Motor neuron (in vitro differentiated cells): ENCODE measurements around the gene ASF1B. TPM values are rescaled to one million over a fixed set of nuclear protein-coding genes. Genes with fewer than 3 reads are reported as not detected.
A peak's percentile ranks its signal among the peaks of the same experiment; 100 is the strongest.

Experiments
- ATAC-seq, 8 experiments: fragments of 200-7000 bp; cut with Tn5 transposase; replicated peaks in 6 of 8; 2 replicates each; pipeline ENCODE4 v1.8.0; 2021; ENCODE audit warnings: mild to moderate bottlenecking in 8 of 8, moderate library complexity in 8 of 8
- H3K27ac ChIP-seq, 2 donors: fragments of 250-450 bp; sonication (Bioruptor Pico); 2 replicates each; pipeline ENCODE4 v1.9.0; 2021; ENCODE audit warnings: antibody characterized with exemption in 2 of 2, mild to moderate bottlenecking in 2 of 2, moderate library complexity in 1 of 2
- H3K4me1 ChIP-seq, 2 donors: fragments of 250-450 bp; sonication (Bioruptor Pico); replicated peaks in 1 of 2; 2 replicates each; pipeline ENCODE4 v1.6.1; 2021; ENCODE audit warnings: antibody characterized with exemption in 2 of 2, mild to moderate bottlenecking in 2 of 2, moderate library complexity in 1 of 2
- H3K4me3 ChIP-seq, 5 donors: fragments of 250-450 bp; sonication (Bioruptor Pico); 2 replicates each; pipeline ENCODE4 v1.9.0; 2021; ENCODE audit warnings: antibody characterized with exemption in 5 of 5, mild to moderate bottlenecking in 5 of 5, moderate library complexity in 4 of 5
- WGBS, 10 experiments: fragments of 450-650 bp; shearing (Covaris generic); methylation state at CpG; one replicate each; pipeline ENCODE4 v1.0.0; 2022; 5-methylcytosine and 5-hydroxymethylcytosine counted together
- in situ Hi-C, 9 experiments: fragments of 400-800 bp; cut with MboI; loops; one replicate each; pipeline ENCODE4 v1.15.0; 2021; ENCODE audit warnings: low sequenced_read_pairs in 9 of 9, low pct_unique_long_range_greater_than_20kb in 2 of 9; ENCODE audit not compliant: unreplicated experiment in 9 of 9
- total RNA-seq, 8 experiments: library from RNA; unstranded; fragments of 300-600 nt; gene quantifications; 2 replicates each; pipeline versions ENCODE4 v1.2.3 to v1.2.4, GENCODE V29; 2022

Gene ASF1B
- total RNA-seq, 8 experiments from 2014 or later: 0.54 to 21.5 (median 1.2) TPM

DNA sequence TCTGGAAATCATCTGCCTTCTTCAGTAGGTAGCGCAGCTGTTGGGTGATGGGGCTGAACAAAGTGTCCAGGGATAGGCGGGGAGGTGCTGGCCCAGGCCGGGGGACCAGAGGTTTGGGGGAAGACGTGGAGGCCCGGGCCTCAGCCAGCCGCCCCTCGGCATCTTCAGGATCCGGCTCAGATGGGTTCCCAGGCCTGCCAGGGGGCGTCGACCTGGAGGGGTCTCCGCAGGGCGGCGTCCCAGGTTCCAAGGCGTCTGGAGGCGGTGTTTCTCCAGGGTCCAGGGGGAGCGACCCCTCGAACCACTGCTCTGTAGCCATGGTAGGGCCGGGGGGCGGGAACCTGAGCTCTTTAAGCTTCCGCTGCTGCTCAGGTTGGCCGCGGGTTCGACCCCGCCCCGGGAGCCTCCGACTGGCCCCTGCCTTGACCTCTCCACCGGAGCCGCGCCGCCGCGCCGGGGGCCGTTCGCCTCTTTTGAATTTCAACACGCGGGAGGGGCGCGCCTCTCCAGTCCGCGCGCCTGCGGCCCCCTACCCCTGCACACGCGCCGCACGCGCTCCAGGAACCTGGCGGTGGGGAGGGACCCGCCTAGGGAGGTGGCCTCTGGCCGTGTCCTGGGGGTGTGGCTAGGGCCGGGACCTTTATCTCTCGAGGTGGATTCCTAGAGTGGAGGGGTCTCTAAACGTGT lies 50.9 kb downstream of the ASF1B start, which contains the start of gene C19orf67:
C19orf67 (minus strand) TSS at position 475 of the 687 bp plus-strand sequence; CDS start at position 319, 156 bp downstream.
- WGBS, 10 experiments: 51 to 73% (median 69%) methylated on average over 3 to 22 of the region's 54 CpGs; no CpG with 5 or more reads in 7 of the 10 experiments
- in situ Hi-C loops: loop anchor here in 1 of 9 experiments (10.0 kb wide), 1 partner anchor 211 kb away; the partner anchor contains the start of gene NANOS3
- H3K27ac ChIP-seq: no peak within 1 kb of the TSS
- H3K4me3 ChIP-seq: no peak within 1 kb of the TSS
- no peak for ATAC-seq
- peaks cover 9 to 10% of the 10 kb centered on the region in 2 donors for H3K4me1 ChIP-seq

DNA sequence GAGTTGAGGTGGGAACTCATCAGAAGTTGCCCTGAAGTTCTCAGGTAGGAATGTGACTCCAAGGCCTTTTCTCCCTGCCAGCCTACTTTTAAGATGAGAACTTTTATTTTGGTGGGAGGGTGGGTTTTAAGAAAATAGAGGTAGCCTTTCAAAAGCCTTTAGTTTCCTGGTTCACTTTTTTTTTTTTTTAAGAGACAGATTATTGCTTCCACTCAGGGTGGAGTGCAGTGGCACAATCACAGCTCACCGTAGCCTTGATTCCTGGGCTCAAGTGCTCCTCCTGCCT lies 53.8 kb downstream of the ASF1B start:
- H3K27ac ChIP-seq: no peak overlapping the region
- no peak for ATAC-seq
- in situ Hi-C loops: loop anchor here in 1 of 9 experiments (10.0 kb wide), 1 partner anchor 208 kb away; the partner anchor contains the start of gene NANOS3
- H3K4me1 ChIP-seq: peaks cover 7 to 8% of the 10 kb centered on the region in 2 donors
- WGBS, 10 experiments: 0 to 40% (median 0%) methylated on average over 1 of the region's 1 CpG; no CpG with 5 or more reads in 5 of the 10 experiments
- H3K4me3 ChIP-seq: peak overlapping the region in 3 of 5 donors; percentile 64 to 76 (median 69)

DNA sequence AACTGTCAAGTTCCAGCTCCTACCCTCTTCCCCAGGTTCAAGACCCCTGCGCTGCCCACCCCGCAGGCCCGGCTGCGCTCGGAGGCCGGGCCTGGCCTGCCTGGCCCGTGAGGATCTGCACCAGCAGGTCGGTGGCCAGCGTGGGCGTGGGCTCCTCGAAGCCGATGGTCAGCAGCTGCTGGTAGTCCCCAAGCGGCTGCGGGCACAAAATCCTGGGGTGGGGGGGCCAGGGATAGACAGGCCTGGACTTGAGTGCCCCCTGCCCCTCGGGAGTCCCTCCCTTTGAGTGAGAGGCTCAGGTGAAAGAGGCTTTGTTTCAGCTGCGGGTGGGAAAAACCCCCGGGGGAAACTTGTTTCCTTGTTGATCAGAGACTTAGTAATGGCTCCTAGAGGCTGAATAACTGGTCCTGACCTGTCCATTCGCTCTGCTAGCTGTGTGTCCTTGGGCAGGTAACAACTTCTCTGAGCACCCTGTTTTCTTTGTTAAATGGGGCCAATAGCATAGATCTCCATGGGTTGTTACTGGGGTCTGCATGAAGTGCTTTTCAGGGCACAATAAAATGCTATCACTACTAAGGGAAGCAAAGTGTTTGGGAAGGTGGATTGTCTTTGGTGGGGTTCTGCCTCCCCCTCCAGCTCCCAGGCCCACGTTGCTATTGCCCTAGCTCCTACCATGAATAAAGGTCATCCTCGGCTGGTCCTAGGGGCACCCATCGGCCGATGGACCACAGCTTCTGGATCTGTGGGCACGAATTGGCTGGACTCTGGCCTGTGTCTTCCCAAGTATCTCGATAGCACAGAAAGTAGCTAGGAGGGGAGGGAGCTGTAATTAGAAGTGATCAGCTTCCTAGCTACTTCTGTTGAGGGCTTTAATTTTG lies 54.4 kb downstream of the ASF1B start:
- 0 to 100% (median 56%) methylated on average over 1 to 12 of the region's 24 CpGs; no CpG with 5 or more reads in 1 of the 10 experiments for WGBS, 10 experiments
- in situ Hi-C loops: loop anchor here in 1 of 9 experiments (10.0 kb wide), 1 partner anchor 207 kb away; the partner anchor contains the start of gene NANOS3
- Histone ChIP-seq H3K27ac (peak overlapping the region; percentile 42 to 93), H3K4me1 (peaks cover 7 to 8% of the 10 kb centered on the region in 2 donors), H3K4me3 (peak overlapping the region; percentile 49 to 76 (median 64))
- peak in 2 of 8 experiments; percentile 44 to 54 for ATAC-seq

DNA sequence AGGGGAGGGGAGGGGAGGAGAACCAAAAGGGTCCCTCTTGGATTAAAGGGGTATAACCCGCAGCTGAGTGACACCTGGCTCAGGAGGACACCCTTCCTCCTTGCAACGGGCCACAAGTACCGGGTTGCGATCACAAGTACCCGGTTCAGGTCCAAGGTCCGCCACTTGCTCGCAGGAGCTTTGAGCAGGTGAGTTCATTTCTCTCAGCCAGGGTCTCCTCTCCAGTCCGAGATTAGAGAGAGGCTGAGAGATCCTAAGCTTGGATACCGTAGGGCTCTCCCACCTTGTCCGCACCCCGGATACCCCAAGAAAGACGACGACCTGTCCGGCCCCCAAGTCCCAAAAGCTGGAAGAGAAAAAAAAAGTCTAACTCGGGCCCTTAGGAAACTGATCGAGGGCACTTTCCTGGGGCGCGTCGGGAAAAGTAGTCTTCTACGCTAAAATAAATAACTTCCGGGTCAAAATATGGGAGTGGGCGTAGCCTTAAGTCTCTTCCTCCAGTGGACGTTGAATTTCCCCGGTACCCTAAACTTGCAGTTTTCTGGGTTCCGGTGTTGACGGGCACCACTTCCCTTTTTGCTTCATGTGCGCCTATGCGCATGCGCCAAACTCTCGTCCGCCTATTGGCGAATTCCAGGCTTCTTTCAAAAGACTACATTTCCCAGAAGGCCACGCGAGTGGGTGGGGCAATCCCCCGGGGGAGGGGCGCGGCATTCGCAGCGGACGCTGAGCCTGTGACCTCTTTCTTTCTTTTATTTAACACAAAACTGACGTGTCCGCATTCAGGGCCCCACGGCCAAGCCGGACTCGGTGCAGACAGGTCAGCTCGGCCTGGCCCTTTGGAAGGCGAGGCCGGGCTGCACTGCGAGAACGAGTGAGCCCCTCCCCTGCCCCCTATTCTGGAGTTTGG lies 55.2 kb downstream of the ASF1B start:
- Histone ChIP-seq H3K27ac (peak overlapping the region; percentile 42 to 93), H3K4me3 (peak overlapping the region; percentile 49 to 76 (median 64)), H3K4me1 (peaks cover 7 to 8% of the 10 kb centered on the region in 2 donors)
- in situ Hi-C loops: loop anchor here in 1 of 9 experiments (10.0 kb wide), 1 partner anchor 206 kb away; the partner anchor contains the start of gene NANOS3
- 0 to 1% (median 0%) methylated on average over 3 to 29 of the region's 50 CpGs; no CpG with 5 or more reads in 1 of the 10 experiments for WGBS, 10 experiments
- peak; percentile 91 to 97 (median 92) for ATAC-seq

DNA sequence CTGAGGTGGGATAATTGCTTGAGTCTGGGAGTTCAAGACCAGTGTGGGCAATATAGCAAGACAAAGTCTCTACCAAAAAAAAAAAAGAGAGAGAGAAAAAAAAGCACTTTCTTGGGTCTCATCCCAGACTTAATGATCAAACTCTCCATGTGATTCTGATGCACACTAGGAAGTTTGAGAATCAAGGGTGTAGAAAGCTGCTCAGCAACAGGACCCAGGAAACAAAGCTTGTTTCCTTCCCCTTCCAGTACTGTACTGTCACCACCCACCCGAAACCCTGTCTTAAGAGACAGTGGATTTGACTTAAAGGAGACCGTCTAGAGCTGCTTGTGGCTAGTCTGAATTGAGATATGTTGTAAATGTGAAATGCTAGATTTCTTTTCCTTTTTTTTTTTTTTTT lies 58.0 kb downstream of the ASF1B start:
- no peak overlapping the region for H3K27ac ChIP-seq
- peaks cover 12 to 14% of the 10 kb centered on the region in 2 donors for H3K4me1 ChIP-seq
- ATAC-seq: no peak
- H3K4me3 ChIP-seq: no peak overlapping the region
- 7 to 100% (median 54%) methylated on average over 1 to 2 of the region's 2 CpGs; no CpG with 5 or more reads in 2 of the 10 experiments for WGBS, 10 experiments
- in situ Hi-C loops: loop anchor here in 2 of 9 experiments (10.0 kb wide), 1 partner anchor 204 kb away; the partner anchor contains the start of gene NANOS3 (in 2 of the 2)

DNA sequence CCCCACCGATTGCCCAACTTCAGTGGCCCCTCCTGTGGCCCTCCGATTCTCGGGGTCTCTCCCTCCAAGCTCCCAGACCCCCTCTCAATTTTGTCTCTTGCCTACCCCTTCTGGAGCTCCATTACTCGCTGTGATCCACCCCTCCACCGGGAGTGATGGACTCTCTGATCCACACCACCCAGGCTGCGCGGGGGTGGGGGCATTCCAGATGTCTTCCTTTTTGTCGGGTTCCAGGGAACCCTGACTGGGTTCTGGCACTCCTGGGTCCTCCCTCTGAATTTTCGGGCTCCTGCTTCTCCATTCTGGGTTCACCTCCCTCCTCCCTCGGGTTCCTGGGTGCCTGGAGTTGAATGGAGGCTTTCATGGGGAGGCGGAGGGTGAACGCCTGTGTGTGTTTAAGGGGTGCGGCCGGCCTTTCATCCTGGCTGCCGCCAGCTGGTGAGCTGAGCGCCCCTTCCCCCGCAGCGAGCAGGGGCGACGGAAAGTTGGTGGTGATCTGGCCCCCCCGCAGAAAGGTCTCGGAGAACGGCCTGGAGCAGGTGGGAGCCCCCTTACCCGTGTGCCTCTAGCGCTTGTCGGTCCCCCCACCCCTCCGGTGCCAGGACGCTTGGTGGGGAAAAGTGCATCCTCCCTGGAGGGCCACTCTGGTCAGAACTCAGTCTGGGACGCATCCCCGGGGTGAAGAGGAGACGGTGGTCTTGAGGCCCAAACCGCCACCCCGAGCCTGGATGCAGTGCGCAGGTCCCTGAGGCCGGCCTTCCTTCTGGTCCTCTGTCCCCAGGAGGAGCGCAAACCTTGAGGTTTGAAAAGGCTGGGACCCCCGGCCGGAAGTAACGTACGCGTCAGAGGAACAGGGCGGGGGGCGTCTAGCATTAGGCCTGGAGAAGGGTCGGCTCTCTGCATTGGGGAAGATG lies 62.2 kb downstream of the ASF1B start:
- Histone ChIP-seq H3K4me3 (peak overlapping the region; percentile 43 to 83 (median 76)), H3K27ac (no peak overlapping the region), H3K4me1 (peaks cover 7 to 16% of the 10 kb centered on the region in 2 donors)
- whole genome bisulfite sequencing, 10 experiments: 0 to 20% (median 2%) methylated on average over 1 to 15 of the region's 44 CpGs; no CpG with 5 or more reads in 4 of the 10 experiments
- in situ Hi-C loops: loop anchor here in 8 of 9 experiments (10.0 to 25.0 kb wide), 3 partner anchors 187 to 487 kb away; partner anchors contain the start of gene NANOS3 (in 8 of the 8)
- peak; percentile 3 to 25 (median 9) for ATAC-seq

DNA sequence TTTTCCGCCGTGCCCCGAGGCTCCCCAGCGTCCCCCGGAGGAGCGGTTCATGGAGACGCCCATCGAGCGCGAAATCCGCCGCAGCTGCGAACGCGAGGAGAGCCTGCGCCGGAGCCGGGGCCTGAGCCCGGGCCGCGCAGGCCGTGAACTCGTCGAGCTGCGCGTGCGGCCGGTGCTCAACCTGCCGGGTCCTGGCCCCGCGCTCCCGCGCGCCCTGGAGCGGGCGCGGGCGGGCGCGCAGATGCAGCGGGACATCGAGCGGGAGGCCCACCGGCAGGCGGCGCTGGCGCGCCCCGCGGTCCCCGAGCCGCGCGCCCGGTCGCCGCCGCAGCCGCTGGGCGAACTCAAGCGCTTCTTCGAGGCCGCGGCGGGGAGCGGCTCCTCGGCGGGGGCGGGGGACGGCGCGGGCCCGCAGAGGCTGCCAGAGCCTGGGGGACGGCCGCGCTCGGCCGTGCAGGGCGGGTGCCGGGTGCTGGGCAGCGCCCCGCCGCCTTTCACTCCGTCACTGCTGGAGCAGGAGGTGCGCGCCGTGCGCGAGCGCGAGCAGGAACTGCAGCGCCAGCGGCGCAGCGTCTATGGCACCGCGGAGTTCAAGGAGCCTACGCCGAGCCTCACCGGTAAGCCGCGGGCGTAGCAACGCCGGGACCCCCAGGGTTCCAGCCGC lies 63.0 kb downstream of the ASF1B start:
- 0 to 1% (median 0%) methylated on average over 1 to 14 of the region's 106 CpGs; no CpG with 5 or more reads in 7 of the 10 experiments for WGBS, 10 experiments
- Histone ChIP-seq H3K4me1 (peaks cover 7 to 16% of the 10 kb centered on the region in 2 donors), H3K27ac (peak overlapping the region in 1 of 2 donors; percentile 3), H3K4me3 (peak overlapping the region; percentile 43 to 83 (median 76))
- in situ Hi-C loops: loop anchor here in 8 of 9 experiments (10.0 to 25.0 kb wide), 3 partner anchors 186 to 486 kb away; partner anchors contain the start of gene NANOS3 (in 8 of the 8)
- peak; percentile 68 to 77 (median 72) for ATAC-seq

DNA sequence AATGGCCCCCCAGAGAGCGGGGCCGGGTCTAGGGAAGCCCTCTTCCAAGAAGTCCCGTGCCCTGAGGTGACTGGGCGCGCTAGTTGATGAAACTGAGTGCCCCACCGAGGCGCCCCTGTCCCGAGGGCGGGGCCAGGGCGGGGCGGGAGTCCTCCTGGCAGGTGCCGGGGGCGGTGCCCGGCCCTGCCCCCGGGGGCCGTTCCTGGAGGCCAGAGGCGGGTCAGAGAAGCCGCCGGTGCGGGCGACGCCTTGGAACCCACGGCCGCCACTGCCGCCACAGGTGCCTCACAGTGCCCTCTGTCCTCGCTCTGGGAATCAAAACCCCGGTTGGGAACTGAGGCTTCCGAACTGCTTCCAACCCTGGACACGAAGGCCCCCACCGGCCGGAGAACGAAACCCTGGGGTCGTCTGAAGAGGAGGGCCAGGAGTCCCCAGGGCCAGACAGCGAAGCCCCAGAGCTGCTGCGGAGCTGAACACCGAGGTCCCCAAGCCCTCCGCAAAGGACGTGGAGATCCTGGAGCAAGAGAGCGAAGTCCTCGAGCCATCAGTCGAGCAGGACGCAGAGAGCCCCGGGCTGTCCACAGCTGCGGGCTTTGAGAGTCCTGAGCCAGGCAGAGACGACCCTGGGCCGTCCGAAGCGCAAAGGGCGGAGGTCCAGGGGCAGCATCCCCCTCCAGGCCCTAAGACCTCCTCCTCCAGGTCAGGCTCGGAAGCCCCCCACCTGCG lies 63.7 kb downstream of the ASF1B start, which contains the start of gene MISP3:
MISP3 (plus strand) TSS at position 252 of the 726 bp plus-strand sequence. CDS start 524 bp downstream, outside the sequence.
- 0 to 3% (median 0%) methylated on average over 1 to 7 of the region's 51 CpGs; no CpG with 5 or more reads in 5 of the 10 experiments for WGBS, 10 experiments
- in situ Hi-C loops: loop anchor here in 8 of 9 experiments (10.0 to 25.0 kb wide), 3 partner anchors 185 to 485 kb away; partner anchors contain the start of gene NANOS3 (in 8 of the 8)
- peak; percentile 2 to 34 (median 16) for ATAC-seq
- Histone ChIP-seq H3K4me3 (peak within 1 kb of the TSS; percentile 43 to 83 (median 76)), H3K4me1 (peaks cover 7 to 16% of the 10 kb centered on the region in 2 donors), H3K27ac (peak within 1 kb of the TSS in 1 of 2 donors; percentile 3)

DNA sequence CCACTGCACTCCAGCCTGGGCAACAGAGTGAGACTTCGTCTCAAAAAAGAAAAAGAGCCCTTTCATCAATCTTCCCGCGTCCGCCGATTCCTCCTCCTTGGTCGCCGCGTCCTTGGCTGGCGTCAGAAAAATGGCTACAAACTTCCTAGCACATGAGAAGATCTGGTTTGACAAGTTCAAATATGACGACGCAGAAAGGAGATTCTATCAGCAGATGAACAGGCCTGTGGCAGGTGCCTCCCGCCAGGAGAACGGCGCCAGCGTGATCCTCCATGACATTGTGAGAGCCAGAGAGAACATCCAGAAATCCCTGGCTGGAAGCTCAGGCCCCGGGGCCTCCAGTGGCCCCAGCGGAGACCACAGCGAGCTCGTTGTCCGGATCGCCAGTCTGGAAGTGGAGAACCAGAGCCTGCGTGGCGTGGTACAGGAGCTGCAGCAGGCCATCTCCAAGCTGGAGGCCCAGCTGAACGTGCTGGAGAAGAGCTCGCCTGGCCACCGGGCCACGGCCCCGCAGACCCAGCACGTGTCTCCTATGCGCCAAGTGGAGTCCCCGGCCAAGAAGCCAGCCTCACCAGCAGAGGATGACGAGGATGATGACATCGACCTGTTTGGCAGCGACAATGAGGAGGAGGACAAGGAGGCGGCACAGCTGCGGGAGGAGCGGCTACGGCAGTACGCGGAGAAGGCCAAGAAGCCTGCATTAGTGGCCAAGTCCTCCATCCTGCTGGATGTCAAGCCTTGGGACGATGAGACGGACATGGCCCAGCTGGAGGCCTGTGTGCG lies 65.9 kb downstream of the ASF1B start:
- Histone ChIP-seq H3K27ac (no peak overlapping the region), H3K4me3 (no peak overlapping the region), H3K4me1 (peaks cover 7 to 16% of the 10 kb centered on the region in 2 donors)
- no peak for ATAC-seq
- WGBS, 10 experiments: 84 to 100% (median 93%) methylated on average over 3 to 20 of the region's 43 CpGs; no CpG with 5 or more reads in 2 of the 10 experiments
- in situ Hi-C loops: loop anchor here in 8 of 9 experiments (10.0 to 25.0 kb wide), 3 partner anchors 183 to 483 kb away; partner anchors contain the start of gene NANOS3 (in 8 of the 8)
